HG03342 (cell line): ENCODE data around the gene TASOR2.

Source experiments
- ATAC-seq: cut with Tn5 transposase; IDR thresholded peaks from one replicate; pipeline ENCODE4 v1.9.1; 2021; ENCODE audit warnings: mild to moderate bottlenecking, moderate library complexity; ENCODE audit not compliant: unreplicated experiment

TASOR2 gene

GRCh38 chr10:5654218-5654755 lies 30.4 kb upstream of the TASOR2 start:
- ATAC-seq: no peak

GRCh38 chr10:5655121-5655520 lies 29.5 kb upstream of the TASOR2 start:
- no peak for ATAC-seq

DNA sequence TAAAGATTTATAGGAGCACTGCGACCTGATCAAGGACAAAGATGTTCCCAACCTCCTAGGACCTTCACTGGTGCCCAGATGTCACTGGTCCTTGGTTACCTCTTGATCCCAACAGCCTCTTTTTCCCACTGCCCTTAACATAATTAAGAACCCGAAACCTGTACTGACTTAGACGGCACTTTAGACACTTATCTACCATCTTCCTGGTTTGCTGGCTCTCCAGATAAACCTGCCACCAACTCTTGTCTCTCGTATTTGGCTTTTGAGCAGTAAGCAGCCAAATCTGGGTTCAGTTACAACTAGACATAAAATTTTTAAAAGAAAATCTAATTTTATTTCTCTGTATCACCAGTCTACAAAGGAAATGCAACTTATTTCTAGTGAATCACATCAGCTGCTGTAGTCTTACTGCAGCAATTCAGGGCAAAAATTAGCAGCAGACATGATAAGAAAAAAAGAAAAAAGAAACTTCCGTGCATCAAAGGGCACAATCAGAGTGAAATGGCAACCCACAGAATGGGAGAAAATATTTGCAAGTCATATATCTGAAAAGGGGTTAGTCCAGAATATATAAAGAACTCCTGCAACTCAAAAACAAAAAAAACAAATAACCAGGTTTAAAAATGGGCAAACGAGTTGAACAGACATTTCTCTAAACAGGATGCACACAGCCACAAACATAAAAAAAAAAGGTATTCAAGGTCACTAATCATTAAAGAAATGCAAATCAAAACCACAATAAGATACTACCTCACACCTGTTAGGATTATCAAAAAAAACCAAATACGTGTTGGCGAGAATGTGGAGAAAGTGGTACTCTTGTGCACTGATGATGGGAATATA lies 27.7 kb upstream of the TASOR2 start:
- no peak for ATAC-seq

DNA sequence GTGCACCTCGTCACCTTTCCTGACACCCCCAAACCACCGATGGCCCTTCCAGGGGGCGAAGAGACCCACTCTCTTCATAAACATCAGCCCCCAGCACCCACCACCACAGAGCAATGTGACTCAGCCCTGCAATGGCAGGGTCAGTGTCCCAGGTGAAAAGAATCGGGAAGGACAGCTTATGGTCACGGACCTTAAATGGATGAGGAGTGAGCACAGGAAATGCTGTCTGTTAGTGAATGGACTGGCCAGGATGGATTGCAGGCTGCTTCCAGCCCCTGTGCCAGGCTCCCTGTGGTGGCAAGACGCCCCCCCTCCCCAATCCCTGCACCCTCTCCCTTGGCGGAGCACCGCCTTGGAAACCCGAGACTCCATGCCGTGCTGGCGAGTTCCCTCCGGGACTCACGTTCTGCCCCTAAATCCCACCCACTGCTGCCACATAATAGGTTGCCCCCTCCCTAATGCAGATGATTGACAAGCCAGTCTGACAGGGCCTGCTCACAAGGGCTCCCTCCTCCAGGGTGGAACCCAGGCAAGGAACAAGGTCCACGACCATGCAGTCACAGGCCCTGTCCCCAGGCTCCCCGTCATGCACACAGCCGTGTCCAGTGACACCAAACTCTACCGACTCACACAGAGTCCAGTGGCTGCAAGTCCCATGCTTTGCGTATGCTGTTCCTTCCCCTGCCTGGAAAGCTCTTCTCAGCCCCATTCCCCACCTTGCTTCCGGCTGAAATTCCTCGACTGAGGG lies 25.6 kb upstream of the TASOR2 start:
- ATAC-seq: no peak

DNA sequence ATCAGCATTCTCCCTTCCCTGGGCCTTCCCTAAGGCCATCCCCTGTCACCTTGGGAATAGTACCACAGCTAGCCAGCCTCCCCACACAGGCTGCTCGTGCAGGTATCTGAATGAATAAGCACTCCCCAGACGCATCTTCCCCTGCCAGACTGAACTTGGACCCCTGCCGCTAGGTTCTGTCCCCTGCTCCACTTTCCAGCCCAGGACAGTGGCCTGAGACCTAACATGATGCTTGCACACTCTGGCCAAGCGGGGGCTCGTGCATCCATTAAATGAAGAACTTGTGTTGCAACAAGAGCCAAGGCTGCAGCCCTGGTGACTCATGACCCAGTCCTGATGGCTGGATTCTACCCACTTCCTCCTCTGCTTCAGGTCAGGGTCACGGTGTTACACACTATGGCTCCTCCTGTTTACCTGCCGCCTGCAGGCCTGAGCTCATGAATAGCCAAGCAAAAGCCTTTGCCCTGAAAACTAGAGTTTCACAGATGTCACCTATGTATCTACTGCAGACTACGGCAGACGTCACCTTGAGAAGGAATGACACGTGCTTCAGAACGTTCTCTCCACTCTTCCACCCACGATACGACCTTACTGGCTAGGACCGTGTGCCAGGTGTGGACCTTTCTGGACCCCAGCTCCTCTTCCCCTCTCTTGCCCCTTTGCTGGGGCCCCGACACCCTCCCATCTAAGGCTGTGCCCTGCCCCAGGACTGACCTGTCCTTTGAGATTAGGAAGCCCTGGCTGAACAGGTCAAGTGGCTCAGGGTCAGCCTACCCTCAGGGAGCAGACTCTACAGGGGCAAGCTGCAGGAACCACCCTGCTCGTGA lies 24.7 kb upstream of the TASOR2 start:
- ATAC-seq: peak; percentile 82

- no peak for ATAC-seq
Observed at GRCh38 chr10:5661043-5661442, 23.6 kb upstream of the TASOR2 start.

DNA sequence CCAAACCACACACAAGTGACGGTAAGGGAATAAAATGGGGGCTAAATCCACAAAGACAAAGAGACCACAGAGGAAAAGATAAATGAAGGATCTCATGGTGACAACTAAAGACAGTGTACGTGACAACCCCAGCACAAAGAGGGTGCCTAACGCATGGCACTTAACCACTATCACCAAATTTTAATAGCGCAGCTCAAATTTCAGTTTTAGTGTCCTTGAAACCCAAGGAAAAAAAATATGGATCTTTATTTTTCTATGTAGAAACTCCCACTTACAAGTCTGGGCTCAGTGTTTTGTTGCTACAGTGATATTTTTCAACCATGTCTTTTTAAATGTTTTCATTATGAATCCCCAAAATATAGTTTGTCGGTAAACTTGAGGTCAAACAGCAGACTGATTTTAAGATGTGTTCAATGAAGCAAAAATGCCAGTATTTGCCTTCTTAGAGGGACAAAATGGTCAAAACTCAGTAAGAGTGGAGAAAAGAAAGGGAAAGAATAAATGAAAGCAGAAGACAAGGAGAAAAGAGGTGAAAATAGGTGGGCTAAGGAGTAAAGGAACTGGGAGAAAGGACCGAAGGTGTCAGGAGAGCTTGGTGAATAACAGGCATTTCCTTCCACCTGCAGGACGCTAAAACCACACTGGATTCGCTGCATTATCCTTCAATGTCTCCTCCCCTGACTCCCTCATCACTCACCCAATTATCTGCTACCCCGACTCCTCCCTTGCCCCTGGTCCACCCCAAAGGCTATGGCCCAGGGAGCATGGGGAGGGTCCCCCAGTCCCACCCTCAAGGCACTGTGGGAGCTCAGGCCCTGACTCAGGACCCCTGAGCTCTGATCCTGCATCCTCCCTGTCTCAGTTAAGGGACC lies 21.7 kb upstream of the TASOR2 start:
- no peak for ATAC-seq

GRCh38 chr10:5663692-5664427 lies 20.8 kb upstream of the TASOR2 start:
- ATAC-seq: no peak

- ATAC-seq: no peak
Observed at GRCh38 chr10:5665373-5666007, 19.1 kb upstream of the TASOR2 start.

GRCh38 chr10:5666008-5666840 lies 18.4 kb upstream of the TASOR2 start, which contains the start of gene ASB13:
TSS of gene ASB13 (minus strand) at chr10:5666595. CDS start at chr10:5666551, 44 bp downstream.
- no peak for ATAC-seq

DNA sequence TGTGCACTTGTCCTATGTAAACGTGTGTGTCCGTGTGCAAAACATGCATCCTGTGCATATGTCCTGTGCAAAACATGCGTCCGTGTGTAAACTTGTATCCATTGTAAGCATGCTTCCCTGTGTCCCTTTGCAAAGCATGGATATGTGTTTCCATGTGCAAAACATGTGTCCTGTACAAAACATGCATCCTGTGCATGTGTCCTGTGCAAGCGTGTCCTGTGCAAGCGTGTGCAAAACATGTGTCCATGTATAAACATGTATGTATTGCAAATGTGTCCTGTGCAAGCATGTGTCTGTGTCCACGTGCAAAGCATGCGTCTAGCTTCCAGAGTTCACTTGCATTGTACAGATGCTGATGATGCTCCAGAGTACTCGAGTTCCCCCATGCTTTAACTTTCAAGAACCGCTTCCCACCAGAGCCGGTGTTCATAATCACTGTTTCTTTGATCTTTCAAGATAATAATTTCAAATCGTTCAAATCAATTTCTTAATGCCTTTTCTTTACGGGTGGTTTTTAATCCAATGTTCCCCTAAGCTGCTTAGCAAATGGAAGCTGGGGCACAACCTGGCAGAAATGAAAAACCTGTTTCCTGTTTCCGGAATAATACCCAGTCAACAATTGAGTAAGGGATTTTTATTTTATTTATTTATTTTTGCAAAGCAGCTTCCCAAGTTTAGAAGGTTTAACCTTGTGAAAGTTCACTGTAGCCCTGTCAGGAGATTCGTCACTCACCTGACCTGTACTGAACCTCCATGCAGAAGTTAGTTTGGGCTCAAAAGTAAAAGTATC lies 17.6 kb upstream of the TASOR2 start:
- no peak for ATAC-seq

DNA sequence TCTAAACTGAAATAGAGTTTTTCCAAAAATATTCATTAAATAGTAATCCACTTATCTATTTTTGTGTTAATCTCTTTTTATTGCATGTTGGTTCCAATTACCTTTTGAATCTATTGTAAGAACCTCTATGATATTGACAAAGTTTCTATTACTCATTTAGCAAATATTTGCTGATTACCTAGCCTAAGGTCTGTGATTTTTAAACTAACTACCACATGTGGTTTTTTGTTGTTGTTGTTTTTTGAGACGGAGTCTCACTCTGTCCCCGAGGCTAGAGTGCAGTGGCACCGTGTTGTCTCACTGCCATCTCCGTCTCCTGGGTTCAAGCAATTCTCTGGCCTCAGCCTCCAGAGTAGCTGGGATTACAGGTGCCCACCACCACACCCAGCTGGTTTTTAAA lies 16.2 kb upstream of the TASOR2 start:
- ATAC-seq: no peak

GRCh38 chr10:5669604-5670003 lies 15.0 kb upstream of the TASOR2 start:
- ATAC-seq: no peak

DNA sequence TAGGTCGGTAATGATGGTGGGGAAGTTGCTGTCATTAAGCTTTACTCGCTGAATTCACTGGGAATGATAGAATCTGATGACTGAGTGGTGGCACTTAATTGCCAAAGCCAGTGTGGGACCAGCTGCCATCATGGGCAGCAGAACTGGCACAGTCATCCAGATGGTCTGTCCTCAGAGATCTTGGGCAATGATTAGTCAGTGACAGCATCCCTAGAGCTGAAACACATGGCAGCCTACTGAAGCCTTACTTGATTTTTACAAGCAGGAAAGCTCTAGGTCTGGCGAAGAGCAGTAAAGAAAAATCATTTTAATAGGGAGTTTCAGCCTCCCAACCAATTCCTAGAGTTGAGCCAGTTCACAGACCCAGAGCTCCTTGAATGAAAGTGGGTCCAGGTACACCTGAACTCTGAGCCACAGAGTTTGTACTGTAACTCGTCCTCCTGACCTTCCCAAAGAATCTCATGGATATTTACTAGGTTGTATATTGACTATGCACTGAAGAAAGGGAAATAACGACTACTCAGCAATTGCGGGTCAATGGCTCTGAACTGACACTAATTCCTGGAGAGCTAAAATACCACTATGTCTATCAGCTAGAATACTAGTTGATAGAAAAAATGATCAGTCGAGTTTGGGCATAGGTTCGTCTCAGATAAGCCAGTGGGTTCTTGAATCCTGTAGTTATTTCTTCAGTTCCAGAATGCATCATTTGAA lies 13.8 kb upstream of the TASOR2 start:
- no peak for ATAC-seq

DNA sequence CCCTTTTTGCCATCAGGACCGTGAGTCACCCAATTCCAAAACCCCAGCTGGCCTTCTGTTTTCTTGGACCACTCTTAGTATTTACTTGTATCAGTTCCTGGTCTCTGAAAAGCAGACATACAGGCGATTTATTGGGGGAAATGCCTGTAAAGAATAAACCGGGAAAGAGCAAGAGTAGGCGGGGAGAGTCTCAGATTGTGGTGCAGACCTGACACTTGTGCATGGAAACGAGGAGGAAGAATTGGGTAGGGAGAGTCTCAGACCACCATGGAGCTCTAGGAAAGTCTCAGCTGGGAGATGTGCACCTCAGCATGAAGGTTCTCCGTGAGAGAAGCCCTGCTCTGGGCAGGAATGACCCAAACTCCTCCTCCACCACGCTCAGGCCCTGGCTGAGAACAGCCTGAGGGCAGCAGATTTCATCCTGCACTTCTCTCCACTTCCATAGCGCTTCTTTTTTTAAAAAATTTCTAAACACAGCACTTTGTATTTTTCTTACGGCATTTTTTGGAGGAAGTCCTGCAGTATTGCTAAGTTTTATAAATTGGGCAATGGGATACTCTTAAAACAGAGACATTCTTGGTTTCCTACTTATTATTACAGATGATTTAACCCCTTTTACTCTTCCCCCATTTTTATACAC lies 6.1 kb upstream of the TASOR2 start:
- ATAC-seq: no peak

DNA sequence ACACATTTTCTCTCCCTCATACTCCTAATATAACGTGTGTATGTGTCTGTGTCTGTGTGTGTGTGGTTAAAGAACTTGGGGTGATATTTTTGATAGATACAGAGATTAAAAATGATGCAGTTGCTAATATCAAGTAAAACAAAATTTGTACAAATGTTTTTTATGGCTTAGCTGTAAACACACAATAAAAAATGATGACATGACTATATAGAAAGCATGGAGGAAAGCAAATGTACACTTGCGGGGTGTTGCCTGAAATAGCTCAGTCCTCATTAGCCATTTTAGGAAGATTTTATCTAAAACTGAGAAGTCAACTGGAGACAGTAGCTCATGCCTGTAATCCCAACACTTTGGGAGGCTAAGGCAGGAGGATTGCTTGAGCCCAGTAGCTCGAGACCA lies 5.6 kb upstream of the TASOR2 start:
- ATAC-seq: no peak
